IMR-90 (cell line): ENCODE measurements around the gene PRMT5.

Experiments used
- FOS ChIP-seq: fragments of 150-350 bp; IDR thresholded peaks from 2 replicates; pipeline ENCODE4 v1.6.1; 2016; ENCODE audit warnings: low read depth, low read length
- MAFK ChIP-seq: IDR thresholded peaks from 2 replicates; pipeline ENCODE4 v1.6.1; 2012; ENCODE audit warnings: low read depth, low read length, improper control_type of control experiment
- MAZ ChIP-seq: IDR thresholded peaks from 2 replicates; pipeline ENCODE4 v1.6.1; 2012; ENCODE audit warnings: low read depth, mild to moderate bottlenecking, low read length, improper control_type of control experiment, moderate library complexity, borderline replicate concordance
- POLR2A ChIP-seq: IDR thresholded peaks from 2 replicates; pipeline ENCODE4 v1.6.1; 2012; ENCODE audit warnings: mild to moderate bottlenecking, low read depth, low read length
- SMC3 ChIP-seq: fragments of 150-350 bp; IDR thresholded peaks from 2 replicates; pipeline ENCODE4 v1.6.1; 2016; ENCODE audit warnings: low read depth, mild to moderate bottlenecking, antibody characterized with exemption, low read length, moderate library complexity
- TF ChIP-seq, protein P1 (sequence below): conservative IDR thresholded peaks from 2 replicates; pipeline ENCODE4 v1.5.1; 2012; ENCODE audit warnings: mild to moderate bottlenecking, low read depth, low read length, improper control_type of control experiment
- TF ChIP-seq, protein P2 (sequence below): fragments of 150-350 bp; IDR thresholded peaks from 2 replicates; pipeline ENCODE4 v1.6.1; 2016; ENCODE audit warnings: low read depth, mild to moderate bottlenecking, low read length, moderate library complexity, borderline replicate concordance

DNA sequence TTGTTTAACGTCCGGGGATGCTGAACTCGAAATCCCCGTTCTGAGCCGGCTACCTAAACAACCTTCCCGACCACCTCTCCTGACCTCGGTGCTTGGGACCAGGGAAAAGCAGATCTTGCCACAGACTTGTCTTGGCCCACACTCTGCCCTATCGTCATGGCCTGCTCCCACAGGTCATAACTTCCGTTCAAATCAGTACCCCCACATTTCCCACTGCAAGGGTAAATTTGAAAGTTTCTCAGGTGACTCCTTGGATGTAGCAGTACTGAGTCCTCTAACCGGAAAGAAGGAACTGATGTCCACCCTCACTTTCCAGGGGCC lies 9.6 kb downstream of the PRMT5 start:
- TF ChIP-seq MAZ (no peak), POLR2A (no peak), SMC3 (no peak), FOS (no peak), MAFK (no peak)
- TF ChIP-seq, protein P1, sequence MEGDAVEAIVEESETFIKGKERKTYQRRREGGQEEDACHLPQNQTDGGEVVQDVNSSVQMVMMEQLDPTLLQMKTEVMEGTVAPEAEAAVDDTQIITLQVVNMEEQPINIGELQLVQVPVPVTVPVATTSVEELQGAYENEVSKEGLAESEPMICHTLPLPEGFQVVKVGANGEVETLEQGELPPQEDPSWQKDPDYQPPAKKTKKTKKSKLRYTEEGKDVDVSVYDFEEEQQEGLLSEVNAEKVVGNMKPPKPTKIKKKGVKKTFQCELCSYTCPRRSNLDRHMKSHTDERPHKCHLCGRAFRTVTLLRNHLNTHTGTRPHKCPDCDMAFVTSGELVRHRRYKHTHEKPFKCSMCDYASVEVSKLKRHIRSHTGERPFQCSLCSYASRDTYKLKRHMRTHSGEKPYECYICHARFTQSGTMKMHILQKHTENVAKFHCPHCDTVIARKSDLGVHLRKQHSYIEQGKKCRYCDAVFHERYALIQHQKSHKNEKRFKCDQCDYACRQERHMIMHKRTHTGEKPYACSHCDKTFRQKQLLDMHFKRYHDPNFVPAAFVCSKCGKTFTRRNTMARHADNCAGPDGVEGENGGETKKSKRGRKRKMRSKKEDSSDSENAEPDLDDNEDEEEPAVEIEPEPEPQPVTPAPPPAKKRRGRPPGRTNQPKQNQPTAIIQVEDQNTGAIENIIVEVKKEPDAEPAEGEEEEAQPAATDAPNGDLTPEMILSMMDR, result no peak
- TF ChIP-seq, protein P2, sequence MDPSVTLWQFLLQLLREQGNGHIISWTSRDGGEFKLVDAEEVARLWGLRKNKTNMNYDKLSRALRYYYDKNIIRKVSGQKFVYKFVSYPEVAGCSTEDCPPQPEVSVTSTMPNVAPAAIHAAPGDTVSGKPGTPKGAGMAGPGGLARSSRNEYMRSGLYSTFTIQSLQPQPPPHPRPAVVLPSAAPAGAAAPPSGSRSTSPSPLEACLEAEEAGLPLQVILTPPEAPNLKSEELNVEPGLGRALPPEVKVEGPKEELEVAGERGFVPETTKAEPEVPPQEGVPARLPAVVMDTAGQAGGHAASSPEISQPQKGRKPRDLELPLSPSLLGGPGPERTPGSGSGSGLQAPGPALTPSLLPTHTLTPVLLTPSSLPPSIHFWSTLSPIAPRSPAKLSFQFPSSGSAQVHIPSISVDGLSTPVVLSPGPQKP, result no peak
